Endothelial cell of umbilical vein (primary cell): ENCODE measurements around the gene ZNF184. TPM values are rescaled to one million over a fixed set of nuclear protein-coding genes. Genes with fewer than 3 reads are reported as not detected.

ENCODE experiments used
- BruUV-seq: library from RNA; stranded (reverse); fragments of 400-500 nt; replicated peaks from 2 replicates; lab custom pipeline; 2021; lab: Mats Ljungman, UMichigan
- CTCF ChIA-PET: fragments of 300-600, 350-600 bp; sonication (Branson Sonifier 250); formaldehyde crosslinking; loops from one replicate; lab custom pipeline; 2021; ENCODE audit warnings: antibody characterized with exemption, inconsistent platforms; lab: Charles Lee
- POLR2A ChIA-PET: fragments of 300-600, 350-600 bp; sonication (Branson Sonifier 250); formaldehyde crosslinking; loops from one replicate; lab custom pipeline; 2021; ENCODE audit warnings: antibody characterized with exemption, inconsistent platforms; lab: Charles Lee
- DNase-seq: peaks from one replicate; pipeline ENCODE4 v3.0.0-alpha.2; 2011; ENCODE audit warnings: low read depth, low spot score
- FAIRE-seq: peaks from 2 replicates; lab custom pipeline; 2011; peaks lifted over from hg19 to GRCh38; lab: Jason Lieb, UNC
- H2AFZ ChIP-seq: 2 replicates; pipeline ENCODE4 v1.6.0; 2012; ENCODE audit warnings: low read depth, low read length, control low read depth, inconsistent platforms
- H3K27ac ChIP-seq: 2 replicates; pipeline ENCODE4 v1.5.1; 2011; ENCODE audit warnings: low read depth, mild to moderate bottlenecking, control low read depth, low read length, moderate library complexity; ENCODE audit not compliant: insufficient read depth
- H3K27me3 ChIP-seq, 2 experiments: 2 replicates each; pipeline versions ENCODE4 v1.6.0 to v1.6.1; 2011; ENCODE audit warnings: low read length in 2 of 2, mixed read lengths in 1 of 2; ENCODE audit not compliant: control insufficient read depth in 2 of 2, insufficient read depth in 2 of 2
- H3K36me3 ChIP-seq, 2 experiments: 2 replicates in 1 of 2; 3 replicates in 1 of 2; pipeline ENCODE4 v1.5.1; 2011; ENCODE audit warnings: low read length in 2 of 2, mild to moderate bottlenecking in 1 of 2, moderate library complexity in 1 of 2; ENCODE audit not compliant: control insufficient read depth in 2 of 2, insufficient read depth in 2 of 2; ENCODE audit errors: extremely low read depth in 1 of 2
- H3K4me1 ChIP-seq: 3 replicates; pipeline ENCODE4 v1.5.1; 2011; ENCODE audit warnings: mild to moderate bottlenecking, low read length; ENCODE audit not compliant: control insufficient read depth, insufficient read depth; ENCODE audit errors: extremely low read depth
- H3K4me2 ChIP-seq: 2 replicates; pipeline ENCODE4 v1.6.1; 2011; ENCODE audit warnings: low read length, control low read depth, mixed read lengths; ENCODE audit not compliant: insufficient read depth
- H3K4me3 ChIP-seq, 3 experiments: fragments of 200-600 bp in 1 of 3; sonication (generic), shearing (Covaris generic) in 1 of 3; replicated peaks in 1 of 3; 2 replicates each; pipeline ENCODE4 v1.5.1; 2011 to 2016; ENCODE audit warnings: control low read depth in 3 of 3, low read length in 3 of 3, mild to moderate bottlenecking in 2 of 3, inconsistent platforms in 1 of 3, low read depth in 1 of 3, moderate library complexity in 1 of 3; ENCODE audit not compliant: insufficient read depth in 1 of 3
- H3K79me2 ChIP-seq: 2 replicates; pipeline ENCODE4 v1.6.0; 2012; ENCODE audit warnings: low read length, inconsistent platforms; ENCODE audit not compliant: control insufficient read depth, insufficient read depth
- H3K9ac ChIP-seq: replicated peaks from 2 replicates; pipeline ENCODE3; 2011; ENCODE audit warnings: low read length, control low read depth; ENCODE audit not compliant: insufficient read depth; ENCODE audit errors: extremely low read depth
- H3K9me1 ChIP-seq: replicated peaks from 3 replicates; pipeline ENCODE4 v1.6.0; 2011; ENCODE audit warnings: mild to moderate bottlenecking, low read length; ENCODE audit not compliant: control insufficient read depth, insufficient read depth; ENCODE audit errors: extremely low read depth
- H3K9me3 ChIP-seq: replicated peaks from 2 replicates; pipeline ENCODE4 v1.5.1; 2012; ENCODE audit warnings: low read length, inconsistent platforms; ENCODE audit not compliant: control insufficient read depth, insufficient read depth
- H4K20me1 ChIP-seq: replicated peaks from 2 replicates; pipeline ENCODE3; 2011; ENCODE audit warnings: mild to moderate bottlenecking, low read length; ENCODE audit not compliant: control insufficient read depth, insufficient read depth; ENCODE audit errors: extremely low read depth
- EZH2 ChIP-seq: IDR thresholded peaks from 2 replicates; pipeline ENCODE4 v1.6.1; 2012; ENCODE audit warnings: borderline replicate concordance, low read depth, mild to moderate bottlenecking, moderate library complexity, low read length, inconsistent platforms; ENCODE audit not compliant: severe bottlenecking
- FOS ChIP-seq: IDR thresholded peaks from 2 replicates; pipeline ENCODE4 v1.6.1; 2011; ENCODE audit warnings: mild to moderate bottlenecking, low read length, moderate library complexity, borderline replicate concordance; ENCODE audit not compliant: insufficient read depth
- GATA2 ChIP-seq: IDR thresholded peaks from 2 replicates; pipeline ENCODE4 v1.7.0; 2011; ENCODE audit warnings: low read depth, mild to moderate bottlenecking, moderate library complexity, mixed read lengths, low read length; ENCODE audit not compliant: insufficient read length, insufficient read depth
- JUN ChIP-seq: IDR thresholded peaks from 2 replicates; pipeline ENCODE4 v1.6.1; 2011; ENCODE audit warnings: borderline replicate concordance, low read depth; ENCODE audit not compliant: insufficient read length, insufficient read depth
- MYC ChIP-seq: IDR thresholded peaks from one replicate; pipeline ENCODE4 v1.6.1; 2011; ENCODE audit warnings: mild to moderate bottlenecking, low read depth, low read length
- POLR2A ChIP-seq: IDR thresholded peaks from 2 replicates; pipeline ENCODE4 v1.6.1; 2012; ENCODE audit warnings: low read depth, mild to moderate bottlenecking, control low read depth, low read length
- POLR2AphosphoS5 ChIP-seq: IDR thresholded peaks from 2 replicates; pipeline ENCODE4 v1.6.1; 2012; ENCODE audit warnings: low read depth, mild to moderate bottlenecking, control low read depth, low read length, moderate library complexity; ENCODE audit not compliant: insufficient read depth
- dilution Hi-C: fragments of 300-500 bp; cut with MboI; formaldehyde crosslinking; loops from one replicate; pipeline ENCODE4 v1.15.0; 2019; ENCODE audit warnings: low sequenced_read_pairs; ENCODE audit not compliant: extremely low pct_ligation_motif_present
- intact Hi-C: fragments of 100-400 bp; cut with micrococcal nuclease; formaldehyde crosslinking; loops from one replicate; pipeline ENCODE4 v1.10.0; 2022
- polyA plus RNA-seq, 4 experiments: library from polyadenylated mRNA; depleted of rRNA in 3 of 4; stranded (reverse) in 3 of 4; unstranded in 1 of 4; fragments of >200 nt; gene quantifications; 2 replicates each; pipeline versions ENCODE4 v1.2.1 to v1.2.3, GENCODE V29; 2011 to 2012; ENCODE audit warnings: missing spikeins in 1 of 4
- total RNA-seq: library from RNA; stranded (reverse); gene quantifications from 2 replicates; pipeline ENCODE4 v1.2.3, GENCODE V29; 2021
- TF ChIP-seq, protein P1 (sequence below): IDR thresholded peaks from 2 replicates; pipeline ENCODE4 v1.6.1; 2011; ENCODE audit not compliant: insufficient read depth, insufficient read length
- TF ChIP-seq, protein P2 (sequence below), 2 donors: IDR thresholded peaks; 1 replicate in 1 of 2; 2 replicates in 1 of 2; pipeline ENCODE4 v1.5.1; 2011; ENCODE audit warnings: low read length in 2 of 2, mild to moderate bottlenecking in 2 of 2, moderate library complexity in 2 of 2, control low read depth in 1 of 2, inconsistent platforms in 1 of 2, low read depth in 1 of 2; ENCODE audit not compliant: insufficient read depth in 1 of 2; ENCODE audit errors: extremely low read depth in 1 of 2

ZNF184 gene
- total and polyA plus RNA-seq, 2 donors (not counting 3 experiments of a cell fraction or from before 2014, with no cell fraction given): 1.6 to 6.5 TPM

DNA sequence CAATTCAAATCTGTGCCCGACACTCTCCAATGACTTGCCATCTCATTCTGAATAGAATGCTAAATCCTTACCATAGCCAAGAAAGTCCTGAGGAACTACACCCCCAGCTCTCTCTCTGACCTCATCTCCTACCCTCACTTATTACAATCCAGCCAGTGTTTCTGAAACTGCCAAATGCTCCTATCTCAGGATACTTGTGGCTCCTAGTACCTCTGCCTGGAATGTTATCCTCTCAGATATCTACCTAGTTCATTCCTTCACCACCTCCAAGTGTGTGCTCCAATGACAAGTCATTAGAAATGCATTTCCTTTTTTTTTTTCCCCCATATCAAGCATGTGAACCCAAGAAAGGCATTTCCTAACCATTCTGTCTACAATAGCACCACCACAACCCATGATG is 24.4 kb downstream of the ZNF184 start:
- Histone ChIP-seq H3K4me1 (no peaks in the 10 kb centered on the region), H3K27ac (no peak overlapping the region), H3K79me2 (no peaks in the 10 kb centered on the region), H3K9me3 (peaks cover 24% of the 10 kb centered on the region), H4K20me1 (no peaks in the 10 kb centered on the region), H3K9me1 (no peaks in the 10 kb centered on the region), H3K4me3 (no peak overlapping the region), H3K4me2 (no peak overlapping the region), H3K27me3 (no peaks in the 10 kb centered on the region), H3K9ac (no peak overlapping the region), H3K36me3 (peaks cover 6 to 10% of the 10 kb centered on the region in 2 experiments), H2AFZ (no peak overlapping the region)
- POLR2A ChIA-PET: no interaction called here
- CTCF ChIA-PET: no interaction called here
- intact Hi-C loops: no loop called here
- BruUV-seq: no TSS peak
- DNase-seq (no peak), FAIRE-seq (no peak)
- dilution Hi-C loops: no loop called here
- TF ChIP-seq, protein P1, sequence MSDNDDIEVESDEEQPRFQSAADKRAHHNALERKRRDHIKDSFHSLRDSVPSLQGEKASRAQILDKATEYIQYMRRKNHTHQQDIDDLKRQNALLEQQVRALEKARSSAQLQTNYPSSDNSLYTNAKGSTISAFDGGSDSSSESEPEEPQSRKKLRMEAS: no peak
- no peak for TF ChIP-seq FOS
- TF ChIP-seq EZH2: no peak
- TF ChIP-seq POLR2A: no peak
- TF ChIP-seq MYC: no peak
- no peak for TF ChIP-seq JUN
- TF ChIP-seq POLR2AphosphoS5: no peak
- TF ChIP-seq, protein P2, sequence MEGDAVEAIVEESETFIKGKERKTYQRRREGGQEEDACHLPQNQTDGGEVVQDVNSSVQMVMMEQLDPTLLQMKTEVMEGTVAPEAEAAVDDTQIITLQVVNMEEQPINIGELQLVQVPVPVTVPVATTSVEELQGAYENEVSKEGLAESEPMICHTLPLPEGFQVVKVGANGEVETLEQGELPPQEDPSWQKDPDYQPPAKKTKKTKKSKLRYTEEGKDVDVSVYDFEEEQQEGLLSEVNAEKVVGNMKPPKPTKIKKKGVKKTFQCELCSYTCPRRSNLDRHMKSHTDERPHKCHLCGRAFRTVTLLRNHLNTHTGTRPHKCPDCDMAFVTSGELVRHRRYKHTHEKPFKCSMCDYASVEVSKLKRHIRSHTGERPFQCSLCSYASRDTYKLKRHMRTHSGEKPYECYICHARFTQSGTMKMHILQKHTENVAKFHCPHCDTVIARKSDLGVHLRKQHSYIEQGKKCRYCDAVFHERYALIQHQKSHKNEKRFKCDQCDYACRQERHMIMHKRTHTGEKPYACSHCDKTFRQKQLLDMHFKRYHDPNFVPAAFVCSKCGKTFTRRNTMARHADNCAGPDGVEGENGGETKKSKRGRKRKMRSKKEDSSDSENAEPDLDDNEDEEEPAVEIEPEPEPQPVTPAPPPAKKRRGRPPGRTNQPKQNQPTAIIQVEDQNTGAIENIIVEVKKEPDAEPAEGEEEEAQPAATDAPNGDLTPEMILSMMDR (IDR thresholded peaks at IDR 0.05; ENCODE audit: extremely low read depth in 1 of 2, insufficient read depth in 1 of 2, low read depth in 1 of 2, low read length in 2 of 2): no peak
- no peak for TF ChIP-seq GATA2
